Brain pericyte (primary cell): ENCODE results near the gene ZNF536.
"Not testable (repeated sequence)": the region's sequence is repeated elsewhere in the genome, so short reads cannot be mapped to it uniquely, and the experiment has no call there.

Source experiments
- DNase-seq: peaks from one replicate; pipeline ENCODE4 v3.0.0-alpha.2; 2012; ENCODE audit warnings: low read depth, low spot score

Gene ZNF536

DNA sequence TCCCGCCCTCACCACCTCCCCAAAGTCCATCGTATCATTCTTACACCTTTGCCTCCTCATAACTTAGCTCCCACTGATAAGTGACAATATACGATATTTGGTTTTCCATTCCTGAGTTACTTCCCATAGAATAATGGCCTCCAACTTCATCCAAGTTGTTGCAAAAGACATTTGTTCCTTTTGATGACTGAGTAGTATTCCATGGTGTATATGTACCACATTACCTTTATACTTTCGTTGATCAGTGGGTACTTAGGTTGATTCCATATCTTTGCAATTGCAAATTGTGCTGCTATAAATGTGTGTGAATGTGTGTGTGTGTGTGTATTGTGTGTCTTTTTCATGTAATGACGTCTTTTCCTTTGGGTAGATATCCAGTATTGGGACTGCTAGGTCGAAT, 109.6 kb downstream of the ZNF536 start:
- no peak for DNase-seq

DNA sequence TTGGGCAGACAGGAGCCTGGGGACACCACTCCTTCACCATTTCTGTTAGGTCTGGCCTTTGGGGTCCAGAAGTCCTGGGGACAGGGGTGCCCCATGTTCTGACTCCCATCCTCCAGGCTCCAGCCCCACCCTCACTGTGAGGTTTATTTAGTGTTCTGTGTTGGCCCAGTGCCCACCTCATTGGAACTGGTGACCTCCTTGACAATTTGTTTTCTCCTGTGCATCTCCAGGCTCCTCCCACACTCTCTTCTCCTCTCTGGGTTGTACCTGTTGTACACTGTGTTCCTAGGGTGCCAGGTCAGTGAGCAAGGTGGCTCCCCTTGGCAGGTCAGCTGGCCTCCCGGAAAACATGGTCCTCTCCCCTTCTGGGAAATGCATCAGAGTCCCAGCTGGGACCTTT, 110.8 kb downstream of the ZNF536 start:
- DNase-seq = no peak

DNA sequence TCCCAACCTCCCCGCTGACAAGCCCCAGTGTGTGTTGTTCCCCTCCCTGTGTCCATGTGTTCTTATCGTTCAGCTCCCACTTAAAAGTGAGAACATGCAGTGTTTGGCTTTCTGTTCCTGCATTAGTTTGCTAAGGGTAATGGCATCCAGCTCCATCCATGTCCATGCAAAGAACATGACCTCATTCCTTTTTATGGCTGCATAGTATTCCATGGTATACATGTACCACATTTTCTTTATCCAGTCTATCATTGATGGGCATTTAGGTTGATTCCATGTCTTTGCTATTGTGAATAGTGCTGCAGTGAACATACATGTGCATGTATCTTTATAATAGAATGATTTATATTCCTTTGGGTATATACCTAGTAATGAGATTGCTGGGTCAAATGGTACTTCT, 114.1 kb downstream of the ZNF536 start:
- not testable (repeated sequence) for DNase-seq

DNA sequence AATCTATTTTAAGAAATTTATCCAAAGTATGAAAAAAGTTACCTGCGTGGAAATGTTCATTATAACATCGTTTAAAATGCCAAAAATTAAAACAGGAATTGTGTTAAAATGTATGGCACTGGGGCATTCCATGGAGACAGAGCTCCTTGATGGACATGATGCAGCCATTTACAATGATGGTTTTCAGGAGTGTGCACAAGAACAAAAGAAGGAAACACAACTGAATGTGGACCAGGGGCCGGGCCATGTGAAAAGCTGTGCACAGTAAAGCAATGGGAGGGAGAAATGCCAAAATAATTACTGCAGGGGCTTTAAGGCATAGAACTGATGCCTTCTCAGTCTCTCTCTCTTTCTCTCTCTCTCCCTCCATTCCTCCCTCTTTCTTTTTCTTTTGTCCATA, 115.0 kb downstream of the ZNF536 start:
- no peak for DNase-seq

DNA sequence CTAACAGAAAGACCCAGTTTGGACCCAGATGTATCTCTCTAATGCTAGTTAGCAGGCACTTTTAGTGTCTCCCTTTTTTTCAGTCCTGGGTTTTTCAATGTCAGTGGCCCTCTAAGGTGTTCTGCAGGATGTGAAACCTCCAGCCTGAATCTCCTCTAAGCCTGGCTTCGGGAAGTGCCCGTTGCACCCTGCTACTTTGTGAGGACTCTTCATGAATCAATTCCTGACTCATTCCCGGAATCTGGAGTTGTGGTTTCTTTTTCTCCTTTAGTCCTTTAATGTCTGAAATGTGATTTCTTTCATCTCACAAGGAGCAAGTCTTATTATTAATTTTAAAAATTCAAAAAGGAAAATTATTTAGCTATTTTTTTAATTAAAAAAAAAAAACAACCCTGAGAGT, 116.0 kb downstream of the ZNF536 start:
- no peak for DNase-seq

DNA sequence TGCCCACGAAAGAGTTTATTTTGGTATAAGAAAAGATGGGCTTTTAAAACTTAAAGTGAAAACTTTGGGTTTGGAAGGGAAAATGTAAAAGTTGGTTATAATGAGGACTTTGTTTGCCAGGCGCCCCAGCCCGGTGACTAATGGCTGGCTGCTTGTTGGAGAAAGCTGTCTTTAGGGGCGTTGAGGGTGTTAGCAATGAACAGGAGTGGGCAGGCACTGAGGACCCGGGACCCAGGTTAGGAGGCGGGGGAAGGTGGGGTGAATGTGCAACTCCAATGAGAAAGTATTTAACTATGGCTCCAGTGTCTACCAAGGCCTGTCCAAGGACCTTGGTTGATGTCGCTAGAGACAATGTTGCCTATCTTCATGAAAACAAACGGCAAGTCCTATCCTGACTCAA, 118.6 kb downstream of the ZNF536 start:
- DNase-seq = no peak

DNA sequence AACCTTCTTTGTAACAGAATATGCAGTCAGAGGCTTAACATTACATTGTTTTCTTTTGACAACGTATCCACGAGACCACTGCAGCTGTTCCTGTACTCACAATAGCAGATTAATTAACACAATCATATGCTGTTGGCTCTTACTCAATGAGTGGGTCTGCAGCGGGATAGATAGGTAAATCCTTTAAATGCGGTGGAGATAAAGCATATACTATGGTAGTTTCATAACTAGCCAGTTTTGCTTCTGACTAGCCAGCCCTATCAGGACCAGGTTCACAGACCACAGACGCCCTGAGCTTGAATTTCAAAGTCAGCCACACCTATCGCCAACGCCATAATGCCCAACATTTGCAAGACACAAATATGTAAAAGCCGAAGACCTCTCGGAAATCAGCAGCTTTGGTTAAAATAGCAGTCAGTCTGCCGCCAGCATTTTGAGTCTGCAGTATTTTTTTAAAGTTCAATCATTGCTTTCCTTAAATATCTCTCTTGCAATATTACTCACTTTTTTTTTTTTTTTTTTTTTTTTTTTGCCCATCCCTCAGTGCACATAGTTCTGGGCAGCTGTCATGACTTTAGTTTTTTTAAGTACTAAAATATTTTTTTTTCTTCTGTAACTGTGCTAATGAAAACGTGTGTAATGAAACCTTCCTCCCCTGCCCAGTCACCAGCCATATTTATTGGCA, 120.5 kb downstream of the ZNF536 start:
- DNase-seq = no peak

DNA sequence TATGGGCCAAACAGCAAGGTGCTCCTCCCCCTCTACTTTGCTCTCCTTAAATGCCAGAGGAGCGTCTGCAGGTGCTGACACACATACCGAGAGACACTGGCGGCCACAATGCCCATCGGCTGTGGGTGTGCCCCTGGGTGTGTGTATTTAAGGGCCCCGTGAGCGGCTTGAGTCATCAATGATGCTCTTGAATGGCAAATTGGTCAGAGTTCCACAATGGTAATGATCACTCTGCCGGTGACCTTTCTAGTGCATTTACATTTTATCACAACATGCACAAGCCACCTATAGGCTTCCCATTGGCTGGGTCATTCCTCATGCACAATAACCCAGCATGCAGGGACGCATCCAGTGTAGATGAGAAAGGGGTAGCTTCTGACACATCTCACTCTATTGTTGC, 124.8 kb downstream of the ZNF536 start:
- no peak for DNase-seq

DNA sequence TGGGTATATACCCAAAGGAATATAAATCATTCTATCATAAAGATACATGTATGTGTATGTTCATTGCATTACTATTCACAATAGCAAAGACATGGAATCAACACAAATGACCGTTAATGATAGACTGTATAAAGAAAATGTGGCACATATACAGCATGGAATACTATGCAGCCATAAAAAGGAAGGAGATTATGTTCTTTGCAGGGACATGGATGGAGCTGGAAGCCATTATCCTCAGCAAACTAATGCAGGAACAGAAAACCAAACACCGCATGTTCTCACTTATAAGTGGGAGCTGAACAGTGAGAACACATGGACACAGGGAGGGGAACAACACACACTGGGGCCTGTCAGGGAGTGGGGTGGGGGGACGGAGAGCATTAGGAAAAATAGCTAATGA, 125.9 kb downstream of the ZNF536 start:
- DNase-seq = not testable (repeated sequence)

DNA sequence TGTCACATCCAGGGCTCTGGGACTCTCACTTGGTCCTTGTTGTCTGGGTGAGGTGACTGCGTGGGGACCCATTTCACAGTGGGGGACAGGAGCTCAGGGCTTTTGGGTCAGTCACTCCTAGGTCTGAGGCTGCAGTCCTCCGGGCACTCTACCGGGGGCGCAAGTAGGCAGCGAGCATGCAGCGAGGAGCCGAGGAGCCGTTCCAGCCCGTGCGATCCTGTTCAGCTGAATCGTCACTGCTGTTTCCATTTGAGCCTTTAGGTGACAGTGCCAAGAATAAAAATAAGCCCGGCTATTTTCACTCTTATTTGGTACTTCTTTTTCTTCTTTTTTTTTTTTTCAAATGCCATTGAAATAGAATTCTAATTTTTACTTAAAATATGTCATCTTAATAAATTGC, 126.5 kb downstream of the ZNF536 start:
- no peak for DNase-seq

DNA sequence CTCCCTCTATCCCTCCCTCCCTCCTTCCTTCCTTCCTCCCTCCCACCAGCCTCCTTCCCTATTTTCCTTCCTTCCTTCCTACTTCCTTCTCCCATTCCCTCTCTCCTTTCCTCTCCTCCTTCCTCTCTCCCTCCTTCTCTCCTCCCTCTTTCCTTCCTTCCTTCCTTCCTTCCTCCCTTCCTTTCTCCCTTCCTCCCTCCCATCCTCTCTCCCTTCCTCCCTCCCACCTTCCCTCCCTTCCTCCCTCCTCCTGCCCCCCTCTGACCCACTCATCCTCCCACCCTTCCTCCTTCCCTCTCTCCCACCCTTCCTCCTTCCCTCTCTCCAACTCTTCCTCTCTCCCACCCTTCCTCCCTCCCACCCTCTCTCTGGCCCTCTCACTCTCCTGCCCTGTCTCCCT, 132.1 kb downstream of the ZNF536 start:
- DNase-seq = no peak

DNA sequence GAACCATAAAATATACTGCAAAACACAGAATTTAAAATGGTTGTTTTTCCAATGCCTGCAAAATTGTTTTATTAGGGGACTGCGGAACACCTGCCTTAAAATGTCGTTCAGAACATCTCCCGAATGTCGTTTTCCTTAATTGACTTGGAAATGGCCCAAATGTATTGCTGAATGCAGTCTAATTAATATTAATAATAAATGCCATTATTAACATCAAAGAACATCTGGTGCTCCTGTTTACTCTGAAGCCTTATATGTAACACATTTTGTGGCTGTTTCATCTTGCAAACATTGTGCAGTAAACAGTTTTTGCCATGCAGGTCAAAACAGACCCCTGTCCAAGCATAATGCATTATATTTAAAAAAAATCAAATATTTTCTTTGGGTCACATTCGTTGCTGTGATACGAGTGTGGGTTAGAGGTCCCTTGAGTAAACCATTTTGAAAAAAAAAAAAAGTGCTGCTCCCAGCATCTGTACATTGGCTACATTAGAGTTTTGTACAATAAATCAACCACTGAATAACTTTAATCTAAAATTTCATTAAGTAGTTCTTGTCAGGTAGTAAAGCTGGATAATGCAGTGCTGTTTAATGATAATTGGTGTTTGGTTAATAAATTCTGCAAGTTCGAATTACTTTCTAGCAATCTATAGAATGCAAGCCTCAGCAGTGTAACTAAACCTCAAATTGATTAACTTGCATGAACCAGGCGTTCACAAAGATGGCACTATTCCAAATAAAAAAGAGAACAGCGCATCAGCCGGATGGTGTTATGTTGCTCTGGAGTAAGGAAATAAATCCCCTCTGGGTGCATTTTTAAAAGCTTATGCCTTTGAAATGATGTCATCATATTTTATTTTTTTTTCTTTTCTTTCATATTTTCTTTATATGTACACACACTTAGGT, 140.2 kb downstream of the ZNF536 start:
- no peak for DNase-seq

DNA sequence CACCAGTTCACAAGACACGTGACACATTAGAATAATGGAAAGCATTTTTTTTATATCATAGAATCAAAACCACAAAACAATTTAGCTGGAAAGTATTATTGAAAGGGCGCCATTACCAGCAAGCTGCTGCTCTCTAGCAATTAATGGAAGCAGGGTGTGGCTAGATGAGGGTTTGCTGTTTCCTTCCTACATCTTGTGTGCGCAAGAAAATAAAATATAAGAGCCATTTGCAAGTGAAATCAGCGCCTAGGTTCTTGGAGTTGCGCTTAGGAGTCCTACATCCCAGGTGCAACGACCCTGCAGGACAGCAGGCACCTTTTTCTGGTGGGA, 140.9 kb downstream of the ZNF536 start:
- DNase-seq = no peak

DNA sequence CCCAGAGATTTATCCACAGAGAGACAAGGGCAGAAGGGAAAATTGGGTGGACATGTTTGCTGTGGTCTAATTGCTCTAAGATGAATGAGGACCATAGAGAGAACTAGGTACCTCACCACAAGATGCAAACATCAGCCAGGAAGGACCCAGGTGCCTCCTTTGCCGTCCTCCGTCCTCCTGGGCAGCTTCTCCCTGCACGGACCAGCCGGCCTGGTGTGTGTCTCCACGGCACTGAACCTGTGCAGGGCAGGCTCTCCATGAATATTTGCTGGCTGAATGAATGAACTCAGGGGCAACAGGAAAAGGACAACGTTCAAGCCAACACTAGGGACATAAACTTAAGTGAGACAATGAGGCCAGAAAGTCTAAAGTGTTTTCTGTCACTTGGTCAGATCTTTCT, 143.9 kb downstream of the ZNF536 start:
- DNase-seq = no peak

DNA sequence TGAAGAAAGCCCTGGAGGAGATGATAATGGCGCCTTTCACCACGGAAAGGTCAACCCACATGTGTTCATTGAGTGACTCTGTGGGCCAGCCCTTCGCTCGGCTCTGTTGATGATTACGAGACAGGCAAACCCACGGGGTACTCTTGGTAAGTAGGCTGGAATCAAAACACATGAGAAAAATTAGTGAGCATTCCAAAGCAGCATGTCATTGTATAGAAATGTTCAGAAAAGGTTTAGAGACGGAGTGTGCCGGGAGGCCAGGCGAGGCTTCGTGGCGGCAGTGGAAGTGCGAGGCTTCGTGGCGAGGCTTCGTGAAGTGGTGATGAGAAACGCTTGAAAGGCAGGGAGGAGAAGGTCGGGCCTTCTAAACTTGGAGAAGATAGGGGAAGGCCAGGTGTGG, 144.3 kb downstream of the ZNF536 start:
- DNase-seq = no peak

DNA sequence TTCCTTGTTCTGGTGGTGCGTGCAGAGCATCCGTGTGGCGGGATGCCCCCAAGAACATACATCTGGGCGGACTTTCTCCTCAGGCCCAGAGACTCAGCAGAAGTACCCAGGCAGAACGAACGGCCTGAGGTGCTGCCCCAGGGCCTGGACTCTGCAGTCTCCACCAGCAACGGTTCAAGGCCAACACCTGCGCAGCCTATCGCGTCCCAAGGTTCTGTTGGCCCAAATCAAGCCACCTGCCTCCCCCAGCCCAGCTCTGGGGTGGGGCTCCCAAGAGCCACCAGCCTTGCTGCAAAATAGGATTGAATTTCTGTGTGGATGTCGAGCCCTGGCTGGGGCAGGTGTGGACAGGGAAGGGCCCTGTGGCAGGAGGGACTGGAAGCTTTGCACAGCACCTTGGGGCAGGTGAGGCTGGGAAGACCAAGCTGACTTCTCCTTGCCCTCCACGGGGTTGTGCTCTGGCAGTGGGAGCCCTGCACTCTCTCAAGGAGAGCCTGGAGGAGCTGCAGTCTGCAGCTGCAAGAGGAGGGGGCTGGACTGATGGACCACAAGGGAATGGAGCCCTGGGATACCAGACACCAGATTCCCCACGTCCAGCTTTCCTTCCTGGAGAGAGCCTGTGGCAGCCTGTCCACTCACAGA, 146.9 kb downstream of the ZNF536 start:
- DNase-seq = no peak

DNA sequence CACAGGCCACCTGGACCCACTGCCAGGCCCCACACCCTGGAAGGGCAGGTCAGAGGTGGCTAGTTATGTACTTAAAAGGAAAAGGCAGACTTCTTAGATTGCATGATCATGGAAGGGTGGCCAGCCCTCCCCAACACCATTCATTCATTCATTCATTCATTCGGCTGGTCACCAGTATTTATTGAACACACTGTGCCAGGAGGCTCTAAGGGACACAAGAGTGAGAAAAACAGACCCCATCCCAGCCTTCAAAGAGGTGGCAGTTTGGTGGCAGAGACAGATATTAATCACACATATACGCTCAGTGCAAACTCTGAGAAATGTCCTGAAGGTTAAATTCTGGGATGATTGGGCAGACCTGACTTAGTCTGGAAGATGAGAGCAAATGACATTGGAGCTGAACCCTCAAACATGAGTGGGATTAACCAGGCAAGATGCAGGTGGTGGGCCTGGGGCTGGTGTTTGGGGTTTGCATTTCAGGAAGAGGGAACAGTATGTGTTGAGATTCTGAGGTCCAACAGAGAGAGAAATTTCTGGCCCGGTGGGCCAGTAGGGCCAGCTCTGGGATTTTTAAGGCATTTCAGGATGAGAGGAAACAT, 147.5 kb downstream of the ZNF536 start:
- no peak for DNase-seq

DNA sequence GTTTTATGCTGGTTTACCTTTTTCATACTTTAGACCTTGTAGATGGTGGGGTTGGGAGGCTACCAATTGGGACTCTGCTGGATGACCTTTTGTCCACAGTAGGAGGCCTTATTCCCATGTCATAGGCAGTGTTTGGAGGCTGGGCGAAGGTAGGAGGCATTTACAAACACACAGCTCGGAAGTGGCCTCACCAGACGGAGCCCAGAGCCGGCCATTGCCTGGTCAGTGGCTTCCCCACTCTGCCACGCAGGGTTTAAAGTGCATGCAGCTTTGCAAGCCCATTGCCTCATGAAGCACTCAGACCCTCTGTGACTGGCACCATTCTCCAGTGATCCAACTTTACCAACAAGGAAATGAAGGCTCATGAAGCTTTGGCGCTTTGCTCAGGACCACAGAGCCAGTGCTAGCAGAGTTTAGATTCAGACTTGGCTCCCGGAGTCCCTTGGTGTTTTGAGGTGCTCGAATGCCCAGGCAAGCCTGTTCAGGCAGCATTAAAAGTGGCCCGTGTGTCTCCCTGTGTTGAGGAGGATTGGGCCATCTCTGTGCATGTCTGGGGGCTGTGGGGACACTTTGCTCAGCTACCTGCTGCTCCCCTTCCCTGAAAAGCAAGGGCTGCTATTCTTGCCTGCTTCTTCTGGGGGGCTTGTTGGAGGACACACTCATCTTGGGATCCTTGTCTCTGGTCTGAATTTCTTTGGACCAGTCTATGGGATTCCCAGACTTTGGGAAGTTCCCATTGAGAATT, 148.7 kb downstream of the ZNF536 start:
- DNase-seq = no peak

DNA sequence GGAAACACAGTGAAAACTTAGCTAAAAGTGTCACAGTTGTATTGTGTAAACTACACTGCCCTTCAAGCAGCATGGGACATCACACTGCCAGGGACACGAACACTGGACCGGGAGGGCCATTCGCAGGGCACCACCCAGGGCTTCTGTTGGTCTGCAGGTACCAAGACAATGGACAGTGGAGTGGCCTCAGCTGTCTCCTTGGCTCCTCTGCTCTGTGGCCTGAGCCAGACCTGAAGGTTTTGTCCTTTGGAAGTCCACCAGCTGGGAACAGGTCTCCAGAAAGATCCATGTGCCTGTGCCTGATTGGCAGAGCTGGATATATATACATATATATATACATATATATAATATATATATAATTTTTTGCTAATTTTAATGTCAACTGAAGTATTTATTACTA, 149.8 kb downstream of the ZNF536 start:
- DNase-seq = no peak

DNA sequence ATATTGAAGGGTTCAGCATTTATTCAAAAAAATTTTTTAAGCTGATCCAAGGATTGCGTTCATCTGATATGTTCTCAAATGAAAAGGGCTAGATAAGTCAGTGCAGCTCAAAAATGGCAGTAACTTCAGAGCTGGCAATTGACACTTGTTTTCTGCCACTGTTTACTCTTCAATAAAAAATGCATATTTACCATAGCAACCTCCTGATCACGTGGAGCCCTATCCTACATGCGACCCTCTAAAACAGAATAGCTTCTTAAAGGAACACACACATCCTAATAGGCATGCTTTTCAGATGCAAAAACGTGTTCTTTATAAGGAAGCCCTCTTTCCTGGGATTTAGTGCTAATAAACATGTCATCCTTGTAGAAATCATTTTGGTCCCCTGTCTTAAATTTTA, 150.2 kb downstream of the ZNF536 start:
- DNase-seq = no peak

DNA sequence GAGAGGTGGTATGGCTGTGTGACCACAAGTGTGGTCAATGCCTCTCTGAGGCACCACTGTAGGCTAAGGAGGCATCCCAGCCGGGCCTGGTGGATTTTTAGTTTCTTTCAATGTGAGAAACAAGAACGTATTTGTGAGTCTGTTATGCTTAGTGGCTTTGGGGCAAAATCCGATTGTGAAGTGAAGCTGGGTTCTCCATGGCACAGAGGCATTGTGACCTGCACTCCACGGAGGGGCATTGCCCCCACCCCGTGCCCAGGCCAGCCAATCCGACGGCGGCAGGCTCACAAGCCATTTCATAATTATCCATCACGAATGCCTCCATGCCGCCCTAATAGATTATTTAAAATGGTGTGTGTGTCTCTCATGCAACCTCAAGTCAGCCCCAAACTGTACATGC, 151.6 kb downstream of the ZNF536 start:
- DNase-seq = no peak

DNA sequence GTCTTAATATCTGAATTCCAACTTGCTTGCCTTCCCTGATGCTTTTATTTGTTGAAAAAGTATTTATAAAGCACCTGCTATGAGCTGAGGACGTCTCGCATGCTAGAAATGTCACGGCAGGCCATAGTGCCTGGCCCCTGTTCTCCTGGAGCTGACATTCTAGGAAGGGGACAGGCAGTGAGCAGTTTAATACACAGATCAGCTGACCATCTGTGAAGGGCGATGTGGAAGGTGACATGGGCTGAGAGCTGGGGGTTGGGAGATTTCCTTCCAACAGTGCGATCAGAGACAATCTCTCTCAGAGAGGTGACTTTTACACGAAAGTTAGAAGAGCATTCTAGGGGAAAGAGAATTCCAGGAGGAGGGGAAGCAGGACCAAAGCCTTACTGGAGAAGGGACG, 153.2 kb downstream of the ZNF536 start:
- no peak for DNase-seq
